ENCODE data around the gene SMAD2. TPM values are rescaled to one million over a fixed set of nuclear protein-coding genes. Genes with fewer than 3 reads are reported as not detected.
A peak's percentile ranks its signal among the peaks of the same experiment; 100 is the strongest.

Gene SMAD2
- total RNA-seq, 3 donors from 2014 or later = 115 to 158 (median 123) TPM

GRCh38 chr18:47912343-47912742, 18.1 kb downstream of the SMAD2 start:
- Histone ChIP-seq H3K36me3 (ENCODE audit: low read depth) (no peaks in the 10 kb centered on the region), H3K4me1 (ENCODE audit: low read depth) (peaks cover 15% of the 10 kb centered on the region), H3K4me3 (no peak overlapping the region), H3K9me3 (no peaks in the 10 kb centered on the region)
- TF ChIP-seq CTCF (IDR thresholded peaks at IDR 0.05) = no peak
- intact Hi-C loops (cut with DNase I, micrococcal nuclease) = no loop called here
- ATAC-seq (no peak), DNase-seq (no peak)

- Histone ChIP-seq H3K9me3 (no peaks in the 10 kb centered on the region), H3K4me3 (no peak overlapping the region), H3K4me1 (ENCODE audit: low read depth) (peaks cover 15% of the 10 kb centered on the region), H3K36me3 (ENCODE audit: low read depth) (no peaks in the 10 kb centered on the region)
- DNase-seq (no peak), ATAC-seq (peak; percentile 37)
- TF ChIP-seq CTCF (IDR thresholded peaks at IDR 0.05) = no peak
- intact Hi-C loops (cut with DNase I, micrococcal nuclease) = no loop called here
Observed at GRCh38 chr18:47911877-47912276, 18.6 kb downstream of the SMAD2 start.

GRCh38 chr18:47909484-47909883, 21.0 kb downstream of the SMAD2 start:
- ATAC-seq (peak; percentile 60), DNase-seq (no peak)
- Histone ChIP-seq H3K36me3 (ENCODE audit: low read depth) (no peaks in the 10 kb centered on the region), H3K9me3 (peaks cover 10% of the 10 kb centered on the region), H3K4me1 (ENCODE audit: low read depth) (peaks cover 15% of the 10 kb centered on the region), H3K4me3 (no peak overlapping the region)
- intact Hi-C loops (cut with DNase I, micrococcal nuclease) = no loop called here
- no peak for TF ChIP-seq CTCF (IDR thresholded peaks at IDR 0.05)

GRCh38 chr18:47908592-47908991, 21.9 kb downstream of the SMAD2 start:
- Histone ChIP-seq H3K9me3 (peaks cover 10% of the 10 kb centered on the region), H3K4me3 (no peak overlapping the region), H3K4me1 (ENCODE audit: low read depth) (peaks cover 13% of the 10 kb centered on the region), H3K36me3 (ENCODE audit: low read depth) (no peaks in the 10 kb centered on the region)
- no peak for TF ChIP-seq CTCF (IDR thresholded peaks at IDR 0.05)
- ATAC-seq = peak; percentile 79
- DNase-seq = no peak
- intact Hi-C loops (cut with DNase I, micrococcal nuclease) = no loop called here

GRCh38 chr18:47906408-47906807, 24.1 kb downstream of the SMAD2 start:
- peaks cover 4% of the 10 kb centered on the region for H3K4me1 ChIP-seq (ENCODE audit: low read depth)
- no peak overlapping the region for H3K4me3 ChIP-seq
- DNase-seq = no peak
- intact Hi-C loops (cut with DNase I, micrococcal nuclease) = no loop called here
- TF ChIP-seq CTCF (IDR thresholded peaks at IDR 0.05) = no peak
- H3K9me3 ChIP-seq = peaks cover 10% of the 10 kb centered on the region
- H3K36me3 ChIP-seq (ENCODE audit: low read depth) = no peaks in the 10 kb centered on the region
- no peak for ATAC-seq

- H3K9me3 ChIP-seq = peaks cover 10% of the 10 kb centered on the region
- no peak for TF ChIP-seq CTCF (IDR thresholded peaks at IDR 0.05)
- H3K36me3 ChIP-seq (ENCODE audit: low read depth) = no peaks in the 10 kb centered on the region
- no peak overlapping the region for H3K4me3 ChIP-seq
- no peak for ATAC-seq
- intact Hi-C loops (cut with DNase I, micrococcal nuclease) = no loop called here
- DNase-seq = no peak
- H3K4me1 ChIP-seq (ENCODE audit: low read depth) = peaks cover 4% of the 10 kb centered on the region
Observed at GRCh38 chr18:47903809-47904208, 26.6 kb downstream of the SMAD2 start.
